Measurements from ENCODE around the gene LRRTM4. TPM values are rescaled to one million over a fixed set of nuclear protein-coding genes. Genes with fewer than 3 reads are reported as not detected.

LRRTM4 gene
- total RNA-seq, 6 donors from 2014 or later: 0.29 to 0.61 TPM; not detected in 4

DNA sequence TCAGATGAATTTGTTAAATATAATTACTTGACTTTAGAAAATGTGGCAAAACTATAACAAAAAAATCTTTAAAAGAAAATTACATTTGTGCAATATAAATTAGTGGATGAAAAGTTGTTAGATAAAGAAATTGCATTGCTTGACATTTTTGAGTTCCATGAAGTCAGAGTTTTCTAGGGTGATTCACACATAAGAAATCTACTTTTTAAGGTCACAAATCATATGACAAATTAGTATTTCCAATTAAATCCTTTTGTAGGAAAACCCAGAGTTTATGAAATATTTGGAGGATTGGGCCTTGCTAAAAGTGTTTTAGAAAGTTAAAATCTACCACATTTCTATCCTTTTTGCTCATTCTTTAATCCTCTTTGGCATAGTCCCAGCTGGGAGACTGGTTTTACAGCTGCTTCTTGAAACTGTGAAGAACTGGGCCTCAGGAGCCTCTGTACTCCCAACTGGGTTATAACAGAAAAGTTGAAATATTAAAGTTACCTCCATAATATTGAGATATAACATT is 289.2 kb downstream of the LRRTM4 start:
- TF ChIP-seq EP300 (IDR thresholded peaks at IDR 0.05) (no peak), POLR2AphosphoS5 (IDR thresholded peaks at IDR 0.05) (no peak), CTCF (IDR thresholded peaks at IDR 0.05) (no peak), POLR2A (IDR thresholded peaks at IDR 0.05) (no peak)
- Histone ChIP-seq H3K9me3 (no peaks in the 10 kb centered on the region), H3K36me3 (no peaks in the 10 kb centered on the region), H3K4me3 (no peak overlapping the region), H3K27ac (no peak overlapping the region), H3K4me1 (no peaks in the 10 kb centered on the region), H3K27me3 (no peaks in the 10 kb centered on the region)
- ATAC-seq (ENCODE audit: low FRiP score in 2 of 2) (no peak), DNase-seq (no peak)

DNA sequence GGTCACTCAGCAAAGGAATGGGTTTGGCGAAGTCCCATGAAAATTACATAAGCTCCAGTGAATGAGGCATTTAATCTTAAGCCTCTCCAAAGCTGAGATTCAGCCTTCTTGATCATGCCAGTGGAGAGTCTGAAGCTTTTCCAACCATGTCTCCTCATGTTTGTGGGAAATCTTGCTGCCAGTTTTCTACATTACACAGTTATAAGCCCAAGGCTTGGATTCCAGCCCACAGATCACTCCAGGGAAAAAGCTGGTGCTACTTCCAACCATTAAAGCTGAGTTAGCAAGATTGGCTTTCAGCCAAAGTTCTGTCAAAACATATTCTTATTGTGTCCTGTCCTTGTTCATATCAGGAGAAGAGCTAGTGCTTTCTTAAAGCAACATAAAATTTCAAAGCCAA is 293.8 kb downstream of the LRRTM4 start:
- Histone ChIP-seq H3K27ac (no peak overlapping the region), H3K4me3 (no peak overlapping the region), H3K4me1 (no peaks in the 10 kb centered on the region), H3K27me3 (no peaks in the 10 kb centered on the region), H3K36me3 (no peaks in the 10 kb centered on the region), H3K9me3 (no peaks in the 10 kb centered on the region)
- no peak for TF ChIP-seq POLR2A (IDR thresholded peaks at IDR 0.05)
- TF ChIP-seq POLR2AphosphoS5 (IDR thresholded peaks at IDR 0.05): no peak
- TF ChIP-seq EP300 (IDR thresholded peaks at IDR 0.05): no peak
- no peak for TF ChIP-seq CTCF (IDR thresholded peaks at IDR 0.05)
- WGBS, 2 donors: 75 to 83% methylated on average over 1 of the region's 1 CpG
- DNase-seq: no peak
- no peak for ATAC-seq (ENCODE audit: low FRiP score in 2 of 2)

GRCh38 chr2:77210725-77211124 is 311.5 kb downstream of the LRRTM4 start:
- Histone ChIP-seq H3K27ac (no peak overlapping the region), H3K27me3 (no peaks in the 10 kb centered on the region), H3K9me3 (no peaks in the 10 kb centered on the region), H3K4me3 (no peak overlapping the region), H3K36me3 (no peaks in the 10 kb centered on the region), H3K4me1 (no peaks in the 10 kb centered on the region)
- DNase-seq (no peak), ATAC-seq (ENCODE audit: low FRiP score in 2 of 2) (no peak)
- TF ChIP-seq EP300 (IDR thresholded peaks at IDR 0.05): no peak
- 77 to 79% methylated on average over 3 of the region's 3 CpGs for WGBS, 2 donors

- TF ChIP-seq CTCF (IDR thresholded peaks at IDR 0.05): no peak
- no peak for TF ChIP-seq POLR2AphosphoS5 (IDR thresholded peaks at IDR 0.05)
- no peak for TF ChIP-seq POLR2A (IDR thresholded peaks at IDR 0.05)
- TF ChIP-seq EP300 (IDR thresholded peaks at IDR 0.05): no peak
- ATAC-seq (ENCODE audit: low FRiP score in 2 of 2) (no peak), DNase-seq (no peak)
- 71 to 87% methylated on average over 1 of the region's 1 CpG for WGBS, 2 donors
- no peak overlapping the region for H3K27ac ChIP-seq
- no peak overlapping the region for H3K4me3 ChIP-seq
- H3K27me3 ChIP-seq: no peaks in the 10 kb centered on the region
- no peaks in the 10 kb centered on the region for H3K9me3 ChIP-seq
- no peaks in the 10 kb centered on the region for H3K36me3 ChIP-seq
- H3K4me1 ChIP-seq: no peaks in the 10 kb centered on the region
These were observed 314.8 kb downstream of the LRRTM4 start for GRCh38 chr2:77207331-77207730.

GRCh38 chr2:77201755-77202154 is 320.4 kb downstream of the LRRTM4 start:
- Histone ChIP-seq H3K9me3 (no peaks in the 10 kb centered on the region), H3K4me1 (no peaks in the 10 kb centered on the region), H3K36me3 (no peaks in the 10 kb centered on the region), H3K4me3 (no peak overlapping the region), H3K27me3 (no peaks in the 10 kb centered on the region), H3K27ac (no peak overlapping the region)
- no peak for TF ChIP-seq POLR2A (IDR thresholded peaks at IDR 0.05)
- no peak for TF ChIP-seq POLR2AphosphoS5 (IDR thresholded peaks at IDR 0.05)
- no peak for TF ChIP-seq EP300 (IDR thresholded peaks at IDR 0.05)
- TF ChIP-seq CTCF (IDR thresholded peaks at IDR 0.05): no peak
- WGBS, 2 donors: 80 to 98% methylated on average over 2 of the region's 2 CpGs
- ATAC-seq (ENCODE audit: low FRiP score in 2 of 2): no peak
- DNase-seq: no peak

Measured in upper lobe of left lung (tissue), 6 donors.